ENCODE data around the gene ZKSCAN1.

The ZKSCAN1 gene

DNA sequence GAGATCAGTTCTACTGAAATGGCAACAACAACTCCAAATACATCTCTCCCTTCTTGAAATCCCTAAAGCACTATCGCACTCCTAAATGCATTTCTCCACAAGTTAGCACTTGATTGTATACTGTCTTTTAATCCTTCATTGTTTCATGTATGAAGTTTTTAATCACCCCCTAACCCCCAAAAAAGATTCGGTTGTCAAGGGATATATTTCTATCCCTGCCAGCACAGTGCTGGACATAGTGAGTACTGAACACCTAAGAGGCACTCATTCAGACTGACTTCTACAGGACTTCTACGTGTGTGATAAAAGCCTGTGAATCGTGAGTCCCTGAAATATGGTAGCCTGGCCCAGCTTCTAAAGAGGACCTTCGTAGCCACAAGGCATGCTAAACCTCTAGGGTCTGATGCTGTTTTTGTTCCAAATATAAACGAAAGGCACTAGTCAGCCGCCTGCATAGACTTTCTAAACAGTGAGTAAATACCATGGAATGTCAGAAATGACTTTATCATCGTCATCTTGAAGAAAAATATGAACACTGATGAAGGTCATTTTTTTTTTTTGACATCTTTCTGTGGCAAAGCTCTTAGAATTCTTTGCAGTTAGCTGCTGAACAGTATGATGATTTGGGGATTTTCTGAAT is 19.6 kb downstream of the ZKSCAN1 start:
- Histone ChIP-seq H3K27me3 (ENCODE audit: low read depth) (no peaks in the 10 kb centered on the region), H3K4me3 (no peak overlapping the region), H3K4me1 (no peaks in the 10 kb centered on the region), H3K36me3 (replicated peaks) (peaks cover 44% of the 10 kb centered on the region), H3K9me3 (no peaks in the 10 kb centered on the region)
- in situ Hi-C loops (cut with MboI; ENCODE audit: low sequenced_read_pairs): no loop called here
- DNase-seq (ENCODE audit: low spot score in 2 of 2): no peak

- Histone ChIP-seq H3K36me3 (replicated peaks) (peaks cover 35% of the 10 kb centered on the region), H3K4me3 (no peak overlapping the region), H3K27me3 (ENCODE audit: low read depth) (no peaks in the 10 kb centered on the region), H3K9me3 (no peaks in the 10 kb centered on the region), H3K4me1 (no peaks in the 10 kb centered on the region)
- in situ Hi-C loops (cut with MboI; ENCODE audit: low sequenced_read_pairs): no loop called here
- no peak for DNase-seq (ENCODE audit: low spot score in 2 of 2)
Measured at GRCh38 chr7:100035876-100036275, 20.5 kb downstream of the ZKSCAN1 start.

DNA sequence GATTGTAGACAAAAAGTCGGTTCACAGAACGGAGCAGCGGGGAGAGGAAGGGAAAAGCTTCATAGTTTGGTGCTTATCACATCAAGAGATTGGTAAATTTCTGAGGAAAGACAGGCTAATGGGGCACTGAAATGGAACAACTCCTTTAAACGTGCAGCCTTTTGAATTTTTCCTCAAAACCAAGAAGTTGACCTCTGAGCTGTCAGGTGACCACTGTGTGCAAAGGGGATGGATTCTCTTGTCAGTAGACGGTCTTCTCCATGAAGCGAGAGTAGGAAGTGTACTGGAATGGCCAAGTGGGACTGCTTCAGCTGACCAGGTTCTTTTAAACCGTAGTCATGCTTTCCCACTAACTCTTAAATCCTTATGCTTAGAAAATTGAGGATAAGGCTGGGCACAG is 22.9 kb downstream of the ZKSCAN1 start:
- Histone ChIP-seq H3K27me3 (ENCODE audit: low read depth) (no peaks in the 10 kb centered on the region), H3K36me3 (replicated peaks) (peaks cover 22% of the 10 kb centered on the region), H3K4me1 (no peaks in the 10 kb centered on the region; the same call in 1 of the 2 replicates), H3K4me3 (no peak overlapping the region), H3K9me3 (no peaks in the 10 kb centered on the region)
- in situ Hi-C loops (cut with MboI; ENCODE audit: low sequenced_read_pairs): no loop called here
- DNase-seq (ENCODE audit: low spot score in 2 of 2): no peak

DNA sequence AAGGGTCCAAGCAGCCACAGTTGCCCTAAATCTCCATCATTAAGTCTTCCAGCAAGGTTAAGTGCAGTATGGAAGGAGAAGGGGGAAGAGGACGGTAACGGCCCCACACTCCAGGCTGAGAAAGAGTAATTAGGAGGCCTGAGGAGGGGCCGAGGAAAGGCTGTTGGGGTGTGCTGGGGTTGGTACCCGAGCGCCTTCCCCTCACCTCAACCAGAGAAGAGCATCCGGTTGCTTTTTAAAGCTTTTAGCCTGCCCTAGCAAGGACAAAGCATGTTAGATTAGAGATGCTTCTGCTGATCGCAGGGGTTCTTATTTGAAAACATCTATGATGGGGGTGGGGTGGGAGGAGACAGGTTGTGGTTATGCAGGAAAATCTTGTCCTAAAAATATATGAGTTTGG is 25.2 kb downstream of the ZKSCAN1 start:
- in situ Hi-C loops (cut with MboI; ENCODE audit: low sequenced_read_pairs): no loop called here
- no peak overlapping the region for H3K4me3 ChIP-seq
- H3K27me3 ChIP-seq (ENCODE audit: low read depth): no peaks in the 10 kb centered on the region
- peaks cover 4% of the 10 kb centered on the region for H3K36me3 ChIP-seq (replicated peaks)
- H3K9me3 ChIP-seq: no peaks in the 10 kb centered on the region
- H3K4me1 ChIP-seq: no peaks in the 10 kb centered on the region; the same call in 1 of the 2 replicates
- DNase-seq (ENCODE audit: low spot score in 2 of 2): no peak

DNA sequence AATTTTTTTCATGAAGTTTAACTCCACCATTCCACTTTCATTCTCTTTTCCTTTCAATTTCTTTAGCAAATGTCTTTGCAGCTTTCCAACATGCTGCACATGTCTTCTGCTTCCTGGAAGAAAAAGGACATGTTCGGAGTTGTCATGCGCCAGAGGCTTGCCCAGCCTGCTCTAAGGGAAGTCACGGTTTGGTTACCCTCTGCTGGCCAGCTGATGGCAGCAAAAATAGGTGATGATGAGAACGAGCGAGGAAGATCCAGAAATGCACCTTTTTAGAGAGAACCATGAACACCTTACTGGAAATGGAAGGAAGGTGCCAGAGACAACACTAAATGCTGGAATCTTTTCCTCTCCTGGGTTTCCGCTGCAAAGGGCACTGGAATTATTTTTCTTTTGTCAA is 29.3 kb downstream of the ZKSCAN1 start:
- H3K4me1 ChIP-seq: peaks cover 5% of the 10 kb centered on the region
- H3K9me3 ChIP-seq: no peaks in the 10 kb centered on the region
- DNase-seq (ENCODE audit: low spot score in 2 of 2): peak in 1 of 2 experiments; percentile 24
- in situ Hi-C loops (cut with MboI; ENCODE audit: low sequenced_read_pairs): no loop called here
- H3K4me3 ChIP-seq: no peak overlapping the region
- H3K36me3 ChIP-seq (replicated peaks): no peaks in the 10 kb centered on the region
- H3K27me3 ChIP-seq (ENCODE audit: low read depth): no peaks in the 10 kb centered on the region

DNA sequence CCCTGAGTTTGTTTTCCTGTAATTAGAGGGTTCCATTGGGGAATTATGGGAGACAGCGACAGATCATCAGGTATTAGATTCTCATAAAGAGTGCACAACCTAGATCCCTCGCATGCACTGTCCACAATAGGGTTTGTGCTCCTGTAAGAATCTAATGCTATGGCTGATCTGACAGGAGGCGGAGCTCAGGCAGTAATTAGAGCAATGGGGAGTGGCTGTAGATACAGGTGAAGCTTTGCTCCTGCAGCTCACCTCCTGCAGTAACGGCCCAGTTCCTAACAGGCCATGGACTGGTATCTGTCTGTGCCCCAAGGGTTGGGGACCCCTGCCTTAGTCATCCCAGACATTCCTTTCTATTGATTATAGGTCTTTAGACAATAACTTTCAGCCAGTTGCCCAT is 33.3 kb downstream of the ZKSCAN1 start:
- in situ Hi-C loops (cut with MboI; ENCODE audit: low sequenced_read_pairs): no loop called here
- DNase-seq (ENCODE audit: low spot score in 2 of 2): no peak
- Histone ChIP-seq H3K36me3 (replicated peaks) (no peaks in the 10 kb centered on the region), H3K27me3 (ENCODE audit: low read depth) (no peaks in the 10 kb centered on the region), H3K4me1 (peaks cover 9% of the 10 kb centered on the region), H3K9me3 (no peaks in the 10 kb centered on the region), H3K4me3 (no peak overlapping the region)

DNA sequence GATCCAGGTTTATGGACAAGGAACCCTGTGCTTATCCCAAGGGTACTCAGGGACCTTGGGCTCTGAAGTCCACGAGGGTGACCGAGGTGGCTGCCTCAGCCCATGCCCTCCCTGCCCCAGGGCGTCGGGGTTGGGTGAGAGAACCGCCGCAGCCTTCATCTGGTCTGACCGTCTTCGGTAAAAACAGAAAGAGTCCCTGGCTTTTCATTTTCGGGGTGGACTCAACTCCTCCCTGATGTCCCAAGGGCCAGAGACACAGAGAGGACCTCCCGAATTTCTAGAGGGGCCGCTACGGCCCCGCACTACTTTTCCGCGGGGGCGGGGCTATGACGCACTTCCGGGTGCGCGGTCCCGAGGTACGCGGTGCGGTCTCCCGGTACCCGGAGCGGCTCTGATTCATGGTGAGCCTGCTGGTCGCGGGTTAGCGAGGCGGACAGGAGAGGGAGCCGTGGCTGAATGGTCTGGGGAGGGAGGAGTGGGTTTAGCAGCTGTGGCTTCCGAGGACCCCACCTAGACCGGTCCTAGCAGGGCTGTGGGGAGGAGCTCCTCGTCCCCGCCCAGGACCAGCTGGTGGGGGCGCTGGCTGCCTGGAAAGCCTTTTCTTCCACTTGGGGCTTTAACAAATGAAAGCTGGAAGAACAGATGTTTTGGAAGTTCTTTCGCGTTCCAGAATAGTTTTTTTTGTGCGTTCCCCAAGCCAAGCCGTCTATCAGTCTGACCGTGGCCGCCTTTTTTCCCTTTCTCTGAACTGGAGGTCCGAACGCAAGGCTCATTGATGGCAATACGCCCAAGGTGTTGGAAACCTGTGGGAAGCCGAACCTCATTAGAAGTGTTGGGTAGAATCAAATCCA is 34.3 kb downstream of the ZKSCAN1 start, which contains the start of gene ZSCAN21:
TSS of gene ZSCAN21 (plus strand) at position 334 of the 851 bp plus-strand sequence. CDS start 7,233 bp downstream, outside the sequence.
- peak; percentile 74 to 90 for DNase-seq (ENCODE audit: low spot score in 2 of 2)
- Histone ChIP-seq H3K27me3 (ENCODE audit: low read depth) (no peaks in the 10 kb centered on the region), H3K9me3 (no peaks in the 10 kb centered on the region), H3K36me3 (replicated peaks) (no peaks in the 10 kb centered on the region), H3K4me3 (peak within 1 kb of the TSS; percentile 89), H3K4me1 (peaks cover 9% of the 10 kb centered on the region)
- in situ Hi-C loops (cut with MboI; ENCODE audit: low sequenced_read_pairs): no loop called here

DNA sequence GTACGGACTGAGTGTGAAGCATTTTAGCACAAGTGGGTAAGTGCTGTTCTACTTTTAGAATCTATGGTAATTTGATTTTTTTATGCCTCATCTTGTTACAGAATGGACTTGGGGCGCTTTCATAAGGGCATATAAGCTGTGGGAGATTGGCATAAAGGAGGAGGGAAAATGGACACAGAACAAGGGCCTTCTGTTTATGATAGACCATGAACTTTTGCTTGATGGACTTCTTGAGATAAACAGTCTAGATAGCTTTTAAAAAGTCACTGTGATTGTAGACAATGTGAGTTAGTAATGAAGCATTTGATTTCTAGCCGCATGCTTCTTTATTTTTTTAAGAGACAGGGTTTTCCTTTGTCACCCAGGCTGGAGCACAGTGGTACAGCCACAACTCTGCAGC is 36.2 kb downstream of the ZKSCAN1 start:
- no peaks in the 10 kb centered on the region for H3K36me3 ChIP-seq (replicated peaks)
- H3K4me3 ChIP-seq: no peak overlapping the region
- in situ Hi-C loops (cut with MboI; ENCODE audit: low sequenced_read_pairs): no loop called here
- H3K9me3 ChIP-seq: no peaks in the 10 kb centered on the region
- no peaks in the 10 kb centered on the region for H3K27me3 ChIP-seq (ENCODE audit: low read depth)
- no peak for DNase-seq (ENCODE audit: low spot score in 2 of 2)
- peaks cover 9% of the 10 kb centered on the region for H3K4me1 ChIP-seq

DNA sequence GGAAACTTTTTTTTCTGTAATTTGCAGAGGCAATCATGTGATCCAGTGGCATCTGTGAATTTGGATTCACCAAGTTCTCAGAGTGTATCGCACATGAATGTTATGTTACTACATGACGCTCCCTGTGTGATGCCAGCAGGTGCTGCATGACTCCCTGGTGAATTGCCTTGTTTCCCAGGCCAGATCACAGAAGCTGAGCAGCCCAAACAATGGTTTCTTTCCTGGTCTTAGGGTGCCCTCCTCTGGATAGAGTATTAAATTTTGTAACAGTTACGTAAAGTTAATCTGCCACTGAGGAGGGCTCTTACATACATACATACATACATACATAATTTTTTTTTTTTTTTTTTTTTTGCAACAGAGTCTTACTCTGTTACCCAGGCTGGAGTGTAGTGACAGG is 37.8 kb downstream of the ZKSCAN1 start:
- no peak overlapping the region for H3K4me3 ChIP-seq
- H3K9me3 ChIP-seq: no peaks in the 10 kb centered on the region
- DNase-seq (ENCODE audit: low spot score in 2 of 2): peak; percentile 38 to 48
- in situ Hi-C loops (cut with MboI; ENCODE audit: low sequenced_read_pairs): no loop called here
- H3K27me3 ChIP-seq (ENCODE audit: low read depth): no peaks in the 10 kb centered on the region
- peaks cover 9% of the 10 kb centered on the region for H3K4me1 ChIP-seq
- H3K36me3 ChIP-seq (replicated peaks): peaks cover 16% of the 10 kb centered on the region

GRCh38 chr7:100057006-100057405 is 41.6 kb downstream of the ZKSCAN1 start:
- Histone ChIP-seq H3K4me1 (no peaks in the 10 kb centered on the region), H3K4me3 (no peak overlapping the region), H3K9me3 (no peaks in the 10 kb centered on the region), H3K27me3 (ENCODE audit: low read depth) (no peaks in the 10 kb centered on the region), H3K36me3 (replicated peaks) (peaks cover 33% of the 10 kb centered on the region)
- in situ Hi-C loops (cut with MboI; ENCODE audit: low sequenced_read_pairs): no loop called here
- DNase-seq (ENCODE audit: low spot score in 2 of 2): no peak

GRCh38 chr7:100059251-100059739 is 43.9 kb downstream of the ZKSCAN1 start:
- Histone ChIP-seq H3K27me3 (ENCODE audit: low read depth) (no peaks in the 10 kb centered on the region), H3K4me3 (no peak overlapping the region), H3K36me3 (replicated peaks) (peaks cover 42% of the 10 kb centered on the region), H3K4me1 (no peaks in the 10 kb centered on the region), H3K9me3 (no peaks in the 10 kb centered on the region)
- in situ Hi-C loops (cut with MboI; ENCODE audit: low sequenced_read_pairs): no loop called here
- DNase-seq (ENCODE audit: low spot score in 2 of 2): no peak

DNA sequence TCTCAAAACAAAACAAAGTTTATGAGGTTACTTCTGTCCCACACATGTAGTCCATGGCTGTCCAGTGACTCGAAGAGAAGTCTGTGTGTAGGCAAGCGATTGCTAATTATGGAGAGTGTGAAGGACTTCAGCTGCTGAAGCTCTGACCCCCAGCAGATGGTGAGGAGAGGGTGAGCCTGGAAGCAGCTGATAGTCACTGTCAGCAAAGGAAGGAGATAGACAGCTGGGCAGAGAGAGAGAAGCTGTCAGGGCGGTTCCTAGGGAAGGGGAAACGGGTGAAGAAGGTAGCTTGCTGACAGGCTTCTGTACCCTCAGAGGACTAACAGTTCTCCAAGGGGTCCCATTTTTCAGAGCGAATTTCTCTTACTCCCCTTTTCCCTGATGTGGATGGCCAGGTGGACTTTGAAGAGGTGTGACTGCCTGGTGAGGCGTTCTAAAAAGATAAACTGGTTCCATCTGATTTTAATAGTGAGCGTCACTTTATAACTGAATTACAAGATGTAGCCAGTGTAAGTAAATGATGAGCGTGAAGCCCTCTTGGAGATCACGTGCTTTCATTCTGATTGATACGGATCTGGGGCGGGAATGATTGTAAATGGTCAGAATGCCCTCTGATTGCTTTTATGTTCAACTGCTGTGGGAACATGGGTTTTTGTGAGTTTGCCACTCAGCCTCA is 46.3 kb downstream of the ZKSCAN1 start:
- Histone ChIP-seq H3K36me3 (replicated peaks) (peaks cover 47% of the 10 kb centered on the region), H3K27me3 (ENCODE audit: low read depth) (no peaks in the 10 kb centered on the region), H3K4me3 (no peak overlapping the region), H3K4me1 (no peaks in the 10 kb centered on the region), H3K9me3 (no peaks in the 10 kb centered on the region)
- no peak for DNase-seq (ENCODE audit: low spot score in 2 of 2)
- in situ Hi-C loops (cut with MboI; ENCODE audit: low sequenced_read_pairs): no loop called here

GRCh38 chr7:100063376-100063775 is 48.0 kb downstream of the ZKSCAN1 start:
- Histone ChIP-seq H3K4me1 (no peaks in the 10 kb centered on the region), H3K4me3 (no peak overlapping the region), H3K9me3 (no peaks in the 10 kb centered on the region), H3K27me3 (ENCODE audit: low read depth) (no peaks in the 10 kb centered on the region), H3K36me3 (replicated peaks) (peaks cover 30% of the 10 kb centered on the region)
- in situ Hi-C loops (cut with MboI; ENCODE audit: low sequenced_read_pairs): no loop called here
- no peak for DNase-seq (ENCODE audit: low spot score in 2 of 2)

DNA sequence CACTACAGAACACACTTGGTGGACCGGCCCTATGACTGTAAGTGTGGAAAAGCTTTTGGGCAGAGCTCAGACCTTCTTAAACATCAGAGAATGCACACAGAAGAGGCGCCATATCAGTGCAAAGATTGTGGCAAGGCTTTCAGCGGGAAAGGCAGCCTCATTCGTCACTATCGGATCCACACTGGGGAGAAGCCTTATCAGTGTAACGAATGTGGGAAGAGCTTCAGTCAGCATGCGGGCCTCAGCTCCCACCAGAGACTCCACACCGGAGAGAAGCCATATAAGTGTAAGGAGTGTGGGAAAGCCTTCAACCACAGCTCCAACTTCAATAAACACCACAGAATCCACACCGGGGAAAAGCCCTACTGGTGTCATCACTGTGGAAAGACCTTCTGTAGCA is 48.8 kb downstream of the ZKSCAN1 start:
- no peaks in the 10 kb centered on the region for H3K4me1 ChIP-seq
- H3K4me3 ChIP-seq: no peak overlapping the region
- in situ Hi-C loops (cut with MboI; ENCODE audit: low sequenced_read_pairs): no loop called here
- no peaks in the 10 kb centered on the region for H3K27me3 ChIP-seq (ENCODE audit: low read depth)
- no peaks in the 10 kb centered on the region for H3K9me3 ChIP-seq
- no peak for DNase-seq (ENCODE audit: low spot score in 2 of 2)
- peaks cover 28% of the 10 kb centered on the region for H3K36me3 ChIP-seq (replicated peaks)
